Stimulated activated CD4-positive, alpha-beta T cell treated with anti-CD3 and anti-CD28 coated beads, Interleukin-1b, Interleukin-23, amount 100 ng/mL, for 48 hours (primary cell): ENCODE results near the gene CDPF1.
"Not testable (repeated sequence)": the region's sequence is repeated elsewhere in the genome, so short reads cannot be mapped to it uniquely, and the experiment has no call there.

ENCODE experiments used
- DNase-seq: peaks from one replicate; pipeline ENCODE4 v3.0.0-alpha.2; 2020

Gene CDPF1

DNA sequence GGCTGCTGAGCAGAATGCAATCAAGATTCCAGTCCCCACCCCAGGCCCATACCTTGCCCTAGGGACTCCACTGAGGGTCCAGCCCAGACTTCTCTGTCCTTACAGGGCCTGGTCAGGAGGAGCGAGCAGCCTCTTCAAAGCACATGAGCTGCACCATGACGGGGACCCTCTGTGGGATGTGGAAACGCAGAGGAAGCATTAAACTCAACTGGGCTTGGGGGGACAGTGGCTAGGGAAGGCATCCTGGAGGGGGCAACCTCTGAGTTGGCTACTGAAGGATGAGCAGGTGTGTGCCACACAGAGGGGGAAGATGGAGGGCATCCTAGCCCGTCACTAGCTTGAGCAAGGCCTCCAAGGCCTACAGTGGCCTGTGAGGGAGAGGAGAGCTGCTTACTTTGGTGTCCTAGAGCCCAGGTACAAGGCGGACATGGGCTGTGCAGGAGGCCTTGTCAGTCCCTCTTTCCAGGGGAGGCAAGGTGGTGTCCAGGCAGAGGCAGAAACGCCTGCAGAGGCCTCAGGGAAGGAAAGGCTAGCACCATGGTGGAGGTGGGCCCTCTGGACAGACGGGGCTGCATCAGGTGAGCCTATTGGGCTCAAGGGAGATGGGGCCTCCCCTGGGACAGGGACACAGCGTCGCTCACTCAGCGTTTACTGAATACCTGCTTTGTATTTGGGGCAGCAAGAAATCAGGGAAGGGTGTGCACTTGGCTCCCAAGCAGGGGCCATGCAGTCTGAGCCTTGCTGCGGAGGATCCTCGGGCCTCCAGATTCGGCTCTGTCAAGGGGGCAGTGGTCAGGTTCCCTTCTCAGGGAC is 32.0 kb upstream of the CDPF1 start:
- DNase-seq: no peak

DNA sequence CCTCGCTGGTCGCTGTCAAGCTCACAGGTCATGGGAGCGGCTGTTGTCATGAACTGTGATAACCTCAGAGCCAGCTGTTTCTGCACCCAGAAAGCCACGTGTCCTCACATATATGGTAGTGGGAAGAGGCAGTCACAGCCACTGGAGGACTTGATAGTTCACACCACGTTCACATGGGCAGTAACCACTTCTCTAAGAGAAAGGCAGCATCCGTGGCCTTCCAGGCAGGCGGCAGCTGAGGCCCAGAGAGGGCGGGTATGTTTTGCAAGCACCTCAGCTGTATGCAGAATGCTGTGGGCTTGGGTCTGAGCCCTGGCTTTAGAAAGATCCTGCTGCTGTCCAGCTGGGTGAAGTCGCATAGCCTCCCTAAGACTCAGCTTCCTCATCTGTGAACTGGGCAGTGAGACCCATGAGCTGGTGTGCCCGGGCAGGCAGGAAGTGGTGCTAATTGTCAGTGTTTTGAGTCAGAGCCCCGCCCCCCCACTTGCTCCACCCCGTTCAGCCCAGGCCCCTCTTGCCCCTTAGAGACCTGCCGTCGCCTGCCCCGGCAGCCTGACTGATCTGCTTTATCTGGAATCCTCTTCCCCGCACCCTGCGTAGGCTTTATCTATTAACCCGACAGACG is 31.0 kb upstream of the CDPF1 start:
- DNase-seq: no peak

DNA sequence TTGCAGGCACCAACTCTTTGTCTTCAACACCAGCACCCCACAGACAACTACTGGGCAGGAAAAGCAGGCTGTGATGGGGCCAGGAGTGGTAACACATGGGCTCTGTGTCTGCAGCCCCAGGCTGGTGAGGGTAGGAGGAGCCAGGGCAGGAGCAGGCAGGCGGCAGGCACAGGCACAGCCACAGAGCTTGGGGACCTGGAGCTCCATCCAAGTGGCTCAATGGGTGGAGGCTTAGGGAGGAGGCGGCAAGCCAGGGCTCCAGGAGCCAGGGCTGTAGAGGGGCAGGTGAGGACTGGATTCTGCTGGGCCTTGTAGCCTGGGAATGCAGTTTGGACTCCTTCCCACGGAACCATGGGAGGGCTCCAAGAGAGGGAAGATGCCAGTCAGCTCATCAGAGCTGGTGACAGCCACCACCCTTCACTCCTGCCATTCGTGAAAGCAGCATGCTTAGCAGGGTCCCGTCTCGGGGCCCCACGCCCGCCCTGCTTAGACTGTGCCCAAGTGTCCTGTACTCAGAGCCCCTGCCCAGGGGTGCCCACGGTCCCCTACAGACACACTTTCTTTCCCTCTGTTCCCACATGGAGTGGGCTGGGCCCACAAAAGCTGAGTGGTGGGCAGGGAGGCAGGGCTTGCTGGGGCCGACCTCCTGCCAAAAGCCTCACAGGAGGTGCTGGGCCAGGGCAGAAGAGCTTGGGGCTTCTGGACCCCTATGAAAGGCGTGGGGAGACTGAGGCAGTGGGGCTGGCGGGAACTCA is 30.1 kb upstream of the CDPF1 start:
- no peak for DNase-seq

DNA sequence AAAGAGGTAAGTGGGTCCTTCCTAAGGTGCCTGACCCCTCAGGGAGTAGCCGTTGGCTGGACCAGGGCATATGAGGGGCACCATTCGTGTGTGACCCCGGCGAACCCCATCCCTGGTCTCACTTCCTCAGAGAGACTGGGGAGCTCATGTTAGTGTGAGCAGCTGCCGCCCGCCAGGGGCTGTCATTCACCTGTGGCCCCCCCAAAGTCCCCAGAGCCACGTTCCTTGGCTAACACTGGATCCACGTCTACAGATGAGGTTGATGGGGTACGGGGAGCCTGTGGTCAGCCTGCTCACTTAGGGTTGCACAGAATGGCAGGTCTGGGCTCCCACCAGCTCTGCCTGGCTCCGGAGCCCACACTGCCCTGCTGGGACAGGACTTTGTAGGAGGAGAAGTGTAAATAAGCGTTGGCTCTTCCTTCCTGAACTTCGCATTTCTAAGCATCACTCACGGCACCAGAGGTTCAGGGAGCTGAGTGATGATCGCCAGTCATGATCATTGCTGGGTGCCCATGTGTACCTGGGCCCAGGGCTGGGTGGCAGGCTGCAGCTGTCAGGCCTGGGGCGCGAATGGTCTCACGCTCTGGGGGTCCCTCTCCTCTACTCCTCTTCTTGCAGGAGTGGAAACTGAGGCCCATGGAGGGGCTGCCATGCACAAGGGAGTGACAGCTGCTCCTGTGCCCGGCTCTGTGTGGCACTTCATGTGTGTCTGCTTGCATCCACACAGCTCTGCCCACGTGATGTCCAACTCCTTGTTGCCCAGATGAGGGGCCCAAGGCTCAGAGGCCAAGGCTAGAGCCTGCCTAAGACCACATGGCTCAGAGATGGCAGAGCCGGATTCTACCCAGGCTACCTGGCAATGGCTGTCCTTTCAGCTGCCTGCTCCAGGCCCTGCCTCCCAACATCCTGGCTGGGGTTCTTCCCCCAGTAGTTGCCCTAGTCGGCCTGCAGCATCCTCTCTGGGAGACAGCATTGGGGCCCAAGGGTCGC is 28.9 kb upstream of the CDPF1 start:
- no peak for DNase-seq

DNA sequence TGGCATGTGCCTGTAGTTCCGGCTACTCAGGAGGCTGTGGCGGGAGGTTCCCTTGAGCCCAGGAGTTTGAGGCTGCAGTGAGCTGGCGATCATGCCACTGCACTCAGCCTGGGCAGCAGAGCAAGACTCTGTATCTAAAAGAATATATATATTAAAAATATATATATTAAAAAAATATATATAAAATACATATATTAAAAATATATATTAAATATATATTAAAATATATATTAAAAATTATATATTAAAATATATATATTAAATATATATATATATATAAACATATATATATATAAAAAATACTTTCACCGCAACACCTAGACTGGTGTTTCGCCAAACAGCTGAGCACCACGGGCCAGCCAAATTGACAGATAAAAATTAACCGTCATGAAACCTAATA is 26.5 kb upstream of the CDPF1 start:
- DNase-seq: no peak

DNA sequence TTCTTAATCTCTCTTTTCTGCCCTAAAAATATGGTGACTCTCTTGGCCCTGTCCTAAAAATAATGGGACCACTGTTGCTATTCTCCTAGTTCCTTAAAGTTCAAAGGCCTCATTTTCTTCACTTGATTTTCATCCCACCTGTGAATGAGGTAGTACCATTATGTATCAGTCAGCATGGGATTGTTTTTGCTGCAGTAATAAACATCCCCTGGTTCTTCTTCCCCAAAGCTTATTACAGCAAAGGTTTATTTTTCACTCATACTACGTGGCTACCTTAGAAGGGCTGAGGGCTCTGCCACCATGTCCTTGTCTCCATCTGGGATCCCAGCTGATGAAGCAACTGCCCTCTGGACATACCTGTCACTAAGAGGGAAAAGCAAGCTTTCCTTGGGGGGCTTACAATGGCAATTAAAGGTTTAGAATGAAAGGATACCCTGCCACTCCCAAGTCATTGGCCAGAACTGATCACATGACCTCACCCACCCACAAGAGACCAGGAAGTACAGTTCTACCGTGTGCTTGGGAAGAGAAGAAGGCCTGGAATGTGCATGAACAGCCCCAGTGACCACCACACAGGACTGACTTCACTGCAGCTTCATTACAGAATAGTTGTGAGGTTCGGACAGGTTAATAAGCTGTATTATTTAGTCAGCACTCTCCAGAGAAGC is 25.5 kb upstream of the CDPF1 start:
- no peak for DNase-seq

DNA sequence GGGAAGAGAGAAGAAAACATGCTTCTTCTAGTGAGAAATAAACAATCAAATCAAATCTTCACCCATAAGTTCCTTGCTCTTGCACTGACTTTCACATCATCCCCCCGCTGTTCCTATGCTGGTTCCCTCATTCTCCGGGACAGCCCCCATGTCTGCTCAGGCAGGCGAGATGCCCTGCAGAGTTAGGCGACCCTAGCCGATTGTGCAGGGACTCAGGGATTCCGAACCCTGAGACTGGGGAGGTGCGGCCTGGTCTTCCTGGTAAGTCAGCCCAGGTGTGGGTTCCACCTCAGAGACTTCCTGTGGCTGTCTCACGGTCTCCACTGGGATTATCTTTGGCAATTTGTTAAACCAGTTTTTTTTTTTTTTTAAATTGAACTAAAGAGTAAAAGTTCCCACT is 24.3 kb upstream of the CDPF1 start:
- no peak for DNase-seq

DNA sequence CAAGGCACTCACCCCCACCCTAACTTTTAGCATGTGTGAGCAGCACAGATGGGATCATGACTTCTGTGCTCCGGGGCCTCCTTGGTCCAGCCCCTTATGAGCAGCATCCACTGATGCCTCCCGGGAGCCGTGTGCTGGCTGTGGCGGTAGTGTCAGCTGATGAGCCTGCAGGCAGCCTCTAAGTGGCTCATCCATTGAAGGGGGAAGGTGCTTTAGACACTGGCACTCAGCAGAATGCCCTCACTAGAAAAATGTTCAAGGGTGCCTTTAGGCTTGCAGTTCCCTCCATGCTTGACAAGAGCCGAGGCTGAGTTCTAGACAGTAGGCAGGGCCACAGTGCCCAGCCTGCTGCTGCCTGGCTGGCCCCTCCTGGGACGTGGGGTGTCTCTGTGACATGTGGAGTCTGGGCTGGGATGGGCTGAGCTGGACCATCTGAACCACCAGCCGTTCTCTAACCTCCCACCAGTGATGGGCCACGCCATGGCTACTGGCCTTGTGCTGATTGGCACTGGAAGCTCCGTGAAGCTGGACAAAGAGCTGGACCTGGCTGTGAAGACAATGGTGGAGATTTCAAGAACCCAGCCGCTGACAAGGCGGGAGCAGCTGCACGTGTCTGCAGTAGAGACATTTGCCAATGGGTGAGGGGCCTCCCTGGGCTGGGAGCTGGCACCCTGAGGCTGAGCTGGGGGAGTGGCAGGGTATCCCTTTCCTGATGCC is 23.5 kb upstream of the CDPF1 start:
- DNase-seq: no peak

DNA sequence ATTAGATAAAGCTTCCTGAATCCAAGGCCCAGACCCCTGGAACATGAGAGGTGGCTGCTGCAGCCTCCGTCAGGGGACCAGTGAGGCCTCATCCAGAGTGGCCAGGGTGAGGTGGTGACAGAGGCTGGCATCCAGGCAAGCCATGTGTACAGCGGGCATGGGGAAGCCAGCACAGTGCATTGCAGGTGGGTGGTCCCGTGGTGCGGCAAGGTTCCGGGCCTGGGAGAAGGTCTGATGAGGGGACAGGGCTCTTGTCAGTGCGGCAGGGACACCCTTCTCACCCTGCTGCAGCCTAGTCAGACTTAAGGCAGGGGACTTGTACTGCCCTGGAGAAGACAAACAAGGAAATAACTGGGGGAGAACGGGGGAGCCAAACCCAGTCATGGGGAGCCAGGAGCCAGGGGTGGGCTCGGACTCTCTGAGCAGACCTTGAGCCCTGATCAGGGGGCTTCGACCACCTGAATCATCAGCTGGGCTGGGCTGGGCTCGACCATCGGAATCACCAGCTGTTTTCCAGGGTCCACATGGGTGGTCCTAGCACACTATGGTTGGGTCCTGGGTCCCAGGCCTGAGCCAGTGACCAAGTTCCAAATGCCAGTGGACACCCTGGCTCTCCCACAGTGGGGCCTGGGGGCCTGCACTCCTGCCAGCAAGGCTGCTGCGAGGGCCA is 22.8 kb upstream of the CDPF1 start:
- no peak for DNase-seq

DNA sequence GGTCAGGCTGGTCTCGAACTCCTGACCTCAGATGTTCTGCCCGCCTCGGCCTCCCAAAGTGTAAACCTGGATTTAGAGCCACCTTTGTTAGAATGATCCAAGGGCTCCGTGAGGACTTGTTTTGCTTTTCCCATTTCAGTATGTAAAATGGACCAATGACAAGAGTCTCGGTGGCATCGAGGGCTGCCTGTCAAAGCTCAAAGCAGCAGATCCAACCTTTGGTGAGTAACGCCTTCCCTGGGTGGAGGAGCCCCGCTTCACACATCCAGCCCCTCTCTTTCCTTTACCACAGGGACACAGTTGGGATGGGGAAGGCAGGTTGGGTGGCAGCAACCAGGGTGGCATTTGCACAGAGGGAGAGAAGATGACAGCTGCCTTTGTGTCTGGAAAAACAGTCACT is 22.1 kb upstream of the CDPF1 start:
- no peak for DNase-seq

DNA sequence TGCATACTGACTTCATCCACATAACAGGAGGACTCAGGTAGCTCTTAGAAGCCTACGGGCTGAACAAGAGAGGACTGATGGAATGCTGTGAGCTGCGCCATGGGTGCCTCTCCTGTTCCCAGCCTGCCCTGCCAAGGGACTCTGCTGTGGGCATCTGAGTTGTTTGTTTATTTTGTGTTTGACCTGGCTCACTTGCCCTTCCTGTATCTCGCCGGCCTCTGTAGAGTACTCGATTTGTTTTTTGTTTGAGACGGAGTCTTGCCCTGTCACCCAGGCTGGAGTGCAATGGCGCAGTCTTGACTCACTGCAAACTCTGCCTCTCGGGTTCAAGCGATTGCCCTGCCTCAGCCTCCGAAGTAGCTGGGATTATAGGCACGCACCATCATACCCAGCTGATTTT is 19.5 kb upstream of the CDPF1 start:
- no peak for DNase-seq

DNA sequence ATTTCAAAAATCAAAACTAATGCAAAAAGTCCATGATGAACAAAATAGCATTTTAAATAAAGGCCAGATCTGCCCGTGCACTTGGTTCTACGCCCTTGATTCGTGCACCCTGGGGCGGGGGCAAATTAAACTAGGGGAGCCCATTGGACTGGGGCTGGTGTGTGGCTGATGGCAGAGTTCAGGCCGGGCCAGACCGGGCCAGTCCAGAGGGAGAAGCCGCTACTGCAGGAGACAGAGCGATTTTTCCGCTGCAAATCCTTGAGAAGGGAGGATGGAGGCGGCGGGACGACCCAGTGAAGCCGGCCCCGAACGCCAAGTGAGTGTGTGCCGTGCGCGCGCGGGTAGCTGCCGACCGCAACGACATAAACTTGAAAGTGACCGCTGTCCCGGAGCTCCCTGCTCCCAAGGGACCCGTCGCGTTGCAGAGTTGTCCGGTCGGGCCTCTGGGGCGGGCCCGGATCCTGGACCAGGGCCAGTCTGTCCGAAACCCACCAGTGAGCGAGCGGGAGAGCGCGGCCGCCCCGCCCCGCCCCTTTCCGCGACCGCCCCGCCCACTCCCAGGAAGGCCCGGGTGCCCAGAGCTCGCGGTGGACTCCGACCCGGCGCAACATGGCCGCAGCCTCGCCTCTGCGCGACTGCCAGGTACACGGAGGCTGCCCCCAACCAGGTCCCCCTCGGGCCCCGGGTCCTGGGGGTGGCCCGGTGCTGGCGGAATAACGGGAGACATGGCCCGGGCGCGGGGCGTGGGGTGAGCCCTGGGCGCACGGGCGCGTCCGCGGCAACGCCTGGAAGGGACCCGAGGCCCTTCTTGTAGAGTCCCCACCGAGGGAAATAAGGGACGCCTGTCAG is 17.6 kb upstream of the CDPF1 start, which contains the start of gene TTC38:
Gene TTC38 (plus strand): TSS at position 578 of the 849 bp plus-strand sequence. CDS start 32 bp downstream, at position 610.
- DNase-seq: no peak

DNA sequence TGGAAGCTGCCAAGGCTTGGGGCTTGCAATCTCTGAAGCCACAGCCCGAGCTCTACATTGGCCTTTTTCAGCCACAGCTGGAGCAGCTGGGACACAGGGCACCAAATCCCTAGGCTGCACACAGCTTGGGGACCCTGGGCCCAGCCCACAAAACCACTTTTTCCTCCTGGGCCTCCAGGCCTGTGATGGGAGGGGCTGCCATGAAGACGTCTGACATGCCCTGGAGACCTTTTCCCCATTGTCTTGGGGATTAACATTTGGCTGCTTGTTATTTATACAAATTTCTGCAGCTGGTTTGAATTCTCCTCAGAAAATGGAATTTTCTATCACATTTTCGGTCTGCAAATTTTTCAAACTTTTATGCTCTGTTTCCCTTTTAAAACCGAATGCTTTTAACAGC is 15.5 kb upstream of the CDPF1 start:
- DNase-seq: not testable (repeated sequence)

DNA sequence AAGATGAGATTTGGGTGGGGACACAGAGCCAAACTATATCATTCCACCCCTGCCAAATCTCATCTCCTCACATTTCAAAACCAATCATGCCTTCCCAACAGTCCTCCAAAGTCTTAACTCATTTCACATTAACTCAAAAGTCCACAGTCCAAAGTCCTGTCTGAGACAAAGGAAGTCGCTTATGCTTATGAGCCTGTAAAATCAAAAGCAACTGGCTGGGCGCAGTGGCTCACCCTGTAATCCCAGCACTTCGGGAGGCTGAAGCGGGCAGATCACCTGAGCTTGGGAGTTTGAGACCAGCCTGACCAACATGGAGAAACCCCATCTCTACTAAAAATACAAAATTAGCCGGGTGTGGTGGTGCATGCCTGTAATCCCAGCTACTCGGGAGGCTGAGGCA is 14.4 kb upstream of the CDPF1 start:
- not testable (repeated sequence) for DNase-seq

DNA sequence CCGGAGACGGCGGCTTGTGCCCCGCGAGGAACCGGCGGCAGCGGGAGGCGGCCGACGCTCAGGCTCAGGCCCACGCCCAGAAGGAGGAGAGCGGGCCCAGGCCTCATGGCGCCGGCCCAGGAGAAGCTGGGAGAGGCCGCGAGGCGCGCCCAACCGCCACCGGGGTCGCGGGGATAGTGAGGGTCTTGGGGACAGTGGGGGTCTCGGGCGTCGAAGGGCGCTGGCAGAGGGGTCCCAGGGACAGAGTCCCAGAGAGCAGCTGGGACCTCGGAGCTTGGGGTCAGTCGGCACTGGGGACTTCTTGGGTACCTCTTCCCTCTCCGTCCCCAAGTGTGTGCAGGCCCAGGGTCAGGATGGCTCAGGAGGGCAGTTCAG is 13.1 kb upstream of the CDPF1 start, which contains the start of gene PKDREJ:
Gene PKDREJ (minus strand): TSS at position 128 of the 375 bp plus-strand sequence. CDS start 21 bp downstream, at position 107.
- no peak for DNase-seq

DNA sequence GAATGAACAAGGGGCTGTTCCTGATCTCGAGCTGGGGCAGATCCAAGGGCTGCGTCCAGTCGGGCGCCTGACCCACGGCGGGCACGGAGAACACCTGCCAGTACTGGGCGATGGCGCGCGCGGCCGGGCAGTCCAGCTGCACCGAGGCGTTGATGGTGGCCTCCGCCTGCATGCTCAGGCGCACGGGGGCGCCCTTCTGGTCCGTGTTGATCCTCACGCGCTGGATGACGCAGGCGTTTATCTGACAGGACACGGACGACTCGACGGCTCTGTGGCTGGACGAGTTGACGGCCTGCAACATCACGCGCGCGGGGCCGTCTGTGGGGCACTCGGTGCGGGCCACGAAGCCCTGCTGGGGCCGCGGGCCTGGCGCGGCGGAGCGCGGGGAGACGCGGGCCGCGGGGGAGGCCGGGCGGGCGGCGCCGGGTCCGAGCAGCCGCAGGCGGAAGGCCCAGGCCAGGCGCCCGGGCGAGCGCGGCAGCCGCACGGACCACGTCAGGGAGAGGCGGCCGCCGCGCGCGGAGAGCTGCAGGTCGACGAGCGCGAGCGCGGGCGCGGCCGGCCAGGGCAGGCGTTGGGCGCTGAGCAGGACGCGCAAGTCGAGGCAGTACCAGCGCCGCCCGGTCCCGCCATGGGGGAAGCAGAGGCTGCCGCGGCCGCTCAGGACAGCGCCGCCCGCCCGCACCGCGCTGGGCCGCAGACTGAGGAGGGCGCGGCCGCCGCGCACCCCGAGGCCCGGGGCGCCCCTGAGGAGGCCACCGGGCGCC is 12.5 kb upstream of the CDPF1 start:
- peak; percentile 46 for DNase-seq

DNA sequence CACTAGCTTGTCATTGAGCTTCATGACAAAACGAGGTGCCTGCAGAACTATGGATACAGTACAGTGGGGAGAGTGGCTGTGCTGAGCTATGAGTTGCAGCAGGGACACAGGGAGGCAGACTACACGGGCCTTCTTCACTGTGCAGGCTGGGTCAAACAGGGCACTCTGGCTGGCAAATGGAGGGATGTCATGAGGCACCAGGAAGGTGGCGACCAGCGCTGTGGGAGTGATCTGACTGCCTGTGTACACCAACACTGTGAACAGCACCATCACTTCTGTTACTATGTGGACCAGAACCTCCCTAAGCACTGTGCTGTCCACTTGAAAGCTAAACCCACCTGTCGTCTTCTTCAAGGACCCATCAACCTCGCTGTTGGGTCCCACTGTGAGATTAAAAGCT is 9.9 kb upstream of the CDPF1 start:
- no peak for DNase-seq

DNA sequence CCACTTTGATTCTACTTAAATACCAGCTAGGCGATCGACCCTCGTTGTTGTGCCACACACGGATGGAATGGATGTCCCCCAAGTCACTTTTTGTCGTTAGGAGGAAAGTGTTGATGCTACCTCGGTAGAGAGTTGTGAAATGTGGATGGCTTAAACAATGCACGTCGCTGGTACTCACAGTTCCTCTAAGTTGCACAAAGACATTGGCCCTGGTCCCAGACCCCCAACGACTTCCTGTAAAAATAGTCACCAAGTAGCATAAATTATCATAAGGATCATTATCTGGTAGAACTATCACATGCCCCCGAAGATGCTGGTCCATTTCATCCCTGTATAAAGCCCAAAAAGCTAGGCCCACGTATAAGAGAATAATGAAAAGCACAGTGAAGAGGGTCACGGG is 9.3 kb upstream of the CDPF1 start:
- DNase-seq: no peak
